ENCODE measurements around the gene ADAMTS13.

ADAMTS13 gene

DNA sequence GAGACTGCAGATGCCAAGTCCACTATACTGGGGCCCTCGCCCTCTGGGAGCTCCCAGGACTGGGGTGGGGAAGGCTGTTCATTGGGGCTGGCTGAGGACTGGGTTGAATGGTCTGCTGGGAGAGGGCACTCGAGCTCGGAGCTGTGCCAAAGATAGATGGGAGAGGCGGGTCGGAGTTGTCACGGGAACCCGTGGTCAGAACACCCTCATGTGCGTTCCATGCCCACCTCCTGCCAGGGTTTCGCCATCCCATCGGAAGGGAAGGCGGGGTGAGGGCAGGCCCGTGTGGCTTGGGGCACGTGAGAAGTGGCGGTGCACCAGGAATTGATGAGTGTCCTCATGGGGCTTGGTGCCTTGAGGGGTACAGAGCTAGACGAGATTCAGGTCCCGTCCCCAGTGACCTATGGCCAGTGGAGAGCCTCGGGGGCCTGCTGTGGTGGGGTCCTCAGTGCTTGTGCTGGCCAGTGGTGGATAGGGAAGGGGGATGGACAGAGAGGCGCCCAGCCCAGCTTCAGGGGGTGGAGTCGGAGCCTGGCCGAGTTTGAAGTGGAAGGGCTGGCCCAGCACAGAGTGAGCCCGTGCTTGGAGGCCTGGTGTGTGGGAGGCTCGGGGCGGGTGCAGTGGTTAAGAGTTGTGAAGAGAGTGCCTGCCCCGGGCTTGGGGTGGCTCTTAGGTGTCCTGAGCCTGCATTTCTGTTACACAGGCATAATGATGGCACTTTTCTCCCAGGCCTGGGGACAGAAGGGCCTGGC is 41.9 kb downstream of the ADAMTS13 start:
- no peaks in the 10 kb centered on the region for H4K20me1 ChIP-seq (ENCODE audit: insufficient read depth, low read length)
- H2AFZ ChIP-seq (ENCODE audit: low read length): no peak overlapping the region
- no peaks in the 10 kb centered on the region; the same call in 1 of the 2 replicates for H3K27me3 ChIP-seq (ENCODE audit: insufficient read depth, low read length)
- H3K9ac ChIP-seq (ENCODE audit: low read length): no peak overlapping the region
- no peak overlapping the region for H3K4me2 ChIP-seq (ENCODE audit: low read length)
- no peaks in the 10 kb centered on the region for H3K9me2 ChIP-seq (ENCODE audit: low read depth, low read length)
- no peak overlapping the region for H3K4me3 ChIP-seq (ENCODE audit: low read depth, low read length, poor library complexity, severe bottlenecking)
- no peaks in the 10 kb centered on the region for H3K79me2 ChIP-seq (ENCODE audit: insufficient read depth, low read length)
- TF ChIP-seq, protein P1, sequence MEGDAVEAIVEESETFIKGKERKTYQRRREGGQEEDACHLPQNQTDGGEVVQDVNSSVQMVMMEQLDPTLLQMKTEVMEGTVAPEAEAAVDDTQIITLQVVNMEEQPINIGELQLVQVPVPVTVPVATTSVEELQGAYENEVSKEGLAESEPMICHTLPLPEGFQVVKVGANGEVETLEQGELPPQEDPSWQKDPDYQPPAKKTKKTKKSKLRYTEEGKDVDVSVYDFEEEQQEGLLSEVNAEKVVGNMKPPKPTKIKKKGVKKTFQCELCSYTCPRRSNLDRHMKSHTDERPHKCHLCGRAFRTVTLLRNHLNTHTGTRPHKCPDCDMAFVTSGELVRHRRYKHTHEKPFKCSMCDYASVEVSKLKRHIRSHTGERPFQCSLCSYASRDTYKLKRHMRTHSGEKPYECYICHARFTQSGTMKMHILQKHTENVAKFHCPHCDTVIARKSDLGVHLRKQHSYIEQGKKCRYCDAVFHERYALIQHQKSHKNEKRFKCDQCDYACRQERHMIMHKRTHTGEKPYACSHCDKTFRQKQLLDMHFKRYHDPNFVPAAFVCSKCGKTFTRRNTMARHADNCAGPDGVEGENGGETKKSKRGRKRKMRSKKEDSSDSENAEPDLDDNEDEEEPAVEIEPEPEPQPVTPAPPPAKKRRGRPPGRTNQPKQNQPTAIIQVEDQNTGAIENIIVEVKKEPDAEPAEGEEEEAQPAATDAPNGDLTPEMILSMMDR (IDR thresholded peaks at IDR 0.05; ENCODE audit: low read length): no peak
- no peak for TF ChIP-seq EZH2 (IDR thresholded peaks at IDR 0.05; ENCODE audit: borderline replicate concordance, low read length)
- H3K36me3 ChIP-seq (ENCODE audit: insufficient read depth, low read length): no peaks in the 10 kb centered on the region
- H3K27ac ChIP-seq (ENCODE audit: low read depth, low read length, poor library complexity, severe bottlenecking): no peak overlapping the region
- H3K9me3 ChIP-seq (ENCODE audit: low read length): no peaks in the 10 kb centered on the region
- H3F3A ChIP-seq (ENCODE audit: insufficient read depth, low read length): no peaks in the 10 kb centered on the region
- H3K4me1 ChIP-seq (ENCODE audit: insufficient read depth, low read length, severe bottlenecking): peaks cover 11% of the 10 kb centered on the region

DNA sequence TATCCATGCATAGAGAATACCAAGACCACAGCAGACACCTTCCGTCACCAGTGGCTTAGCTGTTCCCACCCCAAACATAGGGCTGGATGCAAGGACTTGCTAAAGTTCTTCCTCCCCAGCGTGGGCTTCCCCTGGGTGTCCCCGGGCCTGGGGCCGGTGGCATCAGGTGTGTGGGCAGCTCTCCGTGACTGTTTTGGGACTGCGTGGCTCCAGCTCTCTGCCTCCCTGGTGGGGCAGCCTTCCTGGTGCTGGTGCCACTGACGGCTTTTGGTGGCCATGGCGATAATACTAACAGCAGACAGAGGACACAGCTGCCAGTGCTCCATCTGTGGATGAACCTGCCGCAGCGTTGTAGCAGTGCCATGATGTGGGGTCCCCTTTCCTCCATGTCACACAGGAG is 42.5 kb downstream of the ADAMTS13 start:
- H3K4me3 ChIP-seq (ENCODE audit: low read depth, low read length, poor library complexity, severe bottlenecking): no peak overlapping the region
- no peaks in the 10 kb centered on the region for H3K79me2 ChIP-seq (ENCODE audit: insufficient read depth, low read length)
- H3K4me2 ChIP-seq (ENCODE audit: low read length): no peak overlapping the region
- no peaks in the 10 kb centered on the region for H4K20me1 ChIP-seq (ENCODE audit: insufficient read depth, low read length)
- TF ChIP-seq EZH2 (IDR thresholded peaks at IDR 0.05; ENCODE audit: borderline replicate concordance, low read length): no peak
- TF ChIP-seq, protein P1 (IDR thresholded peaks at IDR 0.05; ENCODE audit: low read length): no peak
- H3K27me3 ChIP-seq (ENCODE audit: insufficient read depth, low read length): no peaks in the 10 kb centered on the region; the same call in 1 of the 2 replicates
- H3K9ac ChIP-seq (ENCODE audit: low read length): no peak overlapping the region
- no peaks in the 10 kb centered on the region for H3K36me3 ChIP-seq (ENCODE audit: insufficient read depth, low read length)
- peaks cover 6% of the 10 kb centered on the region for H3K4me1 ChIP-seq (ENCODE audit: insufficient read depth, low read length, severe bottlenecking)
- no peaks in the 10 kb centered on the region for H3K9me2 ChIP-seq (ENCODE audit: low read depth, low read length)
- H3K9me3 ChIP-seq (ENCODE audit: low read length): no peaks in the 10 kb centered on the region
- no peak overlapping the region for H3K27ac ChIP-seq (ENCODE audit: low read depth, low read length, poor library complexity, severe bottlenecking)
- no peaks in the 10 kb centered on the region for H3F3A ChIP-seq (ENCODE audit: insufficient read depth, low read length)
- no peak overlapping the region for H2AFZ ChIP-seq (ENCODE audit: low read length)

DNA sequence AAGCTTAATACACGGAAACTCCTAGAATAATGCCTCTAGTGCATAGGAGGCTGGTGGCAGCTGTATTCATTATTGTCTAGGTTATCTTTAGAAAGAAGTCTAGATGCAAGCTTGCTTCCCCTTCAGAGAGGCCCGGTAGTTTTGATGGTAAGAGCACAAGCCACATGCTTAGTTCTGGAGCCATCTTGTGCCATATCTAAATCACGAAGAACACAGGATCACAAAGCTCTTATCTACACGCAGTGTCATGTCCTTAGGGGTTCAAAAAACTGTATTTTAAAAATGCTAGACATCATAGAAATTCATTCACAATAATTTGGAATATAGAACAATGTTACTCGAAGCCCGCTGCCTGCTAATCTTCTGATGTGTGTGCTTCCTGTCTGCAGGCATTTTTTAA is 43.8 kb downstream of the ADAMTS13 start:
- Histone ChIP-seq H3F3A (ENCODE audit: insufficient read depth, low read length) (no peaks in the 10 kb centered on the region), H3K36me3 (ENCODE audit: insufficient read depth, low read length) (no peaks in the 10 kb centered on the region), H3K9me2 (ENCODE audit: low read depth, low read length) (no peaks in the 10 kb centered on the region), H3K4me3 (ENCODE audit: low read depth, low read length, poor library complexity, severe bottlenecking) (no peak overlapping the region), H2AFZ (ENCODE audit: low read length) (no peak overlapping the region), H3K9me3 (ENCODE audit: low read length) (no peaks in the 10 kb centered on the region), H3K4me2 (ENCODE audit: low read length) (no peak overlapping the region), H3K27ac (ENCODE audit: low read depth, low read length, poor library complexity, severe bottlenecking) (no peak overlapping the region), H3K4me1 (ENCODE audit: insufficient read depth, low read length, severe bottlenecking) (peaks cover under 1% of the 10 kb centered on the region), H3K9ac (ENCODE audit: low read length) (no peak overlapping the region), H3K79me2 (ENCODE audit: insufficient read depth, low read length) (no peaks in the 10 kb centered on the region), H4K20me1 (ENCODE audit: insufficient read depth, low read length) (no peaks in the 10 kb centered on the region), H3K27me3 (ENCODE audit: insufficient read depth, low read length) (no peaks in the 10 kb centered on the region; the same call in 1 of the 2 replicates)
- TF ChIP-seq, protein P1 (IDR thresholded peaks at IDR 0.05; ENCODE audit: low read length): no peak
- TF ChIP-seq EZH2 (IDR thresholded peaks at IDR 0.05; ENCODE audit: borderline replicate concordance, low read length): no peak
